GM23338 (cell line): ENCODE data around the gene ZBP1. TPM values are rescaled to one million over a fixed set of nuclear protein-coding genes. Genes with fewer than 3 reads are reported as not detected.

ENCODE experiments used
- ATAC-seq: fragments of 200-7000 bp; cut with Tn5 transposase; 3 replicates; pipeline ENCODE4 v1.9.1; 2020
- DNase-seq: peaks from one replicate; pipeline ENCODE4 v3.0.0-alpha.2; 2015; ENCODE audit warnings: low spot score
- H2AFZ ChIP-seq: fragments of 200-600 bp; sonication (generic); 2 replicates; pipeline ENCODE4 v1.8.0; 2016; ENCODE audit warnings: antibody characterized with exemption, mild to moderate bottlenecking, moderate library complexity
- H3F3A ChIP-seq: fragments of 200-600 bp; sonication (generic); replicated peaks from 2 replicates; pipeline ENCODE4 v1.8.0; 2017; ENCODE audit warnings: antibody characterized with exemption, mixed run types, low read depth
- H3K27ac ChIP-seq: fragments of 200-600 bp; sonication (generic); 2 replicates; pipeline ENCODE4 v1.6.1; 2016; ENCODE audit warnings: low read depth
- H3K27me3 ChIP-seq: fragments of 200-600 bp; sonication (generic); 2 replicates; pipeline ENCODE4 v1.8.0; 2016; ENCODE audit warnings: mild to moderate bottlenecking, mixed run types, moderate library complexity; ENCODE audit not compliant: insufficient read depth
- H3K36me3 ChIP-seq: fragments of 200-600 bp; sonication (generic); 2 replicates; pipeline ENCODE4 v1.8.0; 2016; ENCODE audit warnings: mild to moderate bottlenecking; ENCODE audit not compliant: insufficient read depth
- H3K4me1 ChIP-seq: fragments of 200-600 bp; sonication (generic); 2 replicates; pipeline ENCODE4 v1.8.0; 2016; ENCODE audit warnings: mild to moderate bottlenecking, moderate library complexity; ENCODE audit not compliant: insufficient read depth
- H3K4me2 ChIP-seq: fragments of 200-600 bp; sonication (generic); 2 replicates; pipeline ENCODE4 v1.7.1; 2017; ENCODE audit warnings: mixed run types
- H3K4me3 ChIP-seq: fragments of 200-600 bp; sonication (generic); 2 replicates; pipeline ENCODE4 v1.6.1; 2016; ENCODE audit warnings: mixed run types
- H3K79me2 ChIP-seq: fragments of 200-600 bp; sonication (generic); replicated peaks from 2 replicates; pipeline ENCODE4 v1.8.0; 2017; ENCODE audit warnings: mild to moderate bottlenecking; ENCODE audit not compliant: insufficient read depth
- H3K9me2 ChIP-seq: fragments of 200-600 bp; sonication (generic); 2 replicates; pipeline ENCODE4 v1.8.0; 2017; ENCODE audit not compliant: insufficient read depth
- H4K20me1 ChIP-seq: fragments of 200-600 bp; sonication (generic); replicated peaks from 2 replicates; pipeline ENCODE4 v1.8.0; 2017; ENCODE audit warnings: mild to moderate bottlenecking; ENCODE audit not compliant: insufficient read depth
- H3K27ac Mint-ChIP-seq: 2 replicates; pipeline ENCODE4 v1.8.0; 2020; ENCODE audit warnings: inconsistent platforms, mild to moderate bottlenecking, moderate library complexity, mixed read lengths
- H3K27me3 Mint-ChIP-seq: 3 replicates; pipeline ENCODE4 v1.8.0; 2022; ENCODE audit warnings: low read depth, mild to moderate bottlenecking, moderate library complexity, mixed read lengths, inconsistent platforms; ENCODE audit not compliant: insufficient read depth, poor library complexity
- H3K36me3 Mint-ChIP-seq: 3 replicates; pipeline ENCODE4 v1.8.0; 2021; ENCODE audit warnings: low read depth, mild to moderate bottlenecking, inconsistent platforms, moderate library complexity, mixed read lengths
- H3K4me1 Mint-ChIP-seq: 3 replicates; pipeline ENCODE4 v1.8.0; 2020; ENCODE audit warnings: mild to moderate bottlenecking, inconsistent platforms, mixed read lengths
- H3K4me3 Mint-ChIP-seq: 3 replicates; pipeline ENCODE4 v1.8.0; 2021; ENCODE audit warnings: moderate library complexity, mild to moderate bottlenecking, inconsistent platforms, mixed read lengths
- H3K9me3 Mint-ChIP-seq: 3 replicates; pipeline ENCODE4 v1.8.0; 2020; ENCODE audit warnings: moderate library complexity, mild to moderate bottlenecking, inconsistent platforms, mixed read lengths
- CTCF ChIP-seq, 2 experiments: fragments of 200-600 bp in 1 of 2; sonication (generic) in 1 of 2; conservative IDR thresholded peaks; 2 replicates each; pipeline versions ENCODE4 v1.5.1 to v1.6.1; 2016 to 2017; ENCODE audit warnings: antibody characterized with exemption in 2 of 2, low read depth in 2 of 2, mild to moderate bottlenecking in 2 of 2, moderate library complexity in 1 of 2
- EZH2 ChIP-seq: fragments of 200-600 bp; sonication (generic); IDR thresholded peaks from one replicate; pipeline ENCODE4 v1.8.0; 2017; ENCODE audit warnings: antibody characterized with exemption, mild to moderate bottlenecking, low read depth; ENCODE audit not compliant: unreplicated experiment
- JUNB ChIP-seq: IDR thresholded peaks from one replicate; pipeline ENCODE4 v1.6.1; 2016; ENCODE audit warnings: antibody characterized with exemption; ENCODE audit not compliant: unreplicated experiment
- REST ChIP-seq: IDR thresholded peaks from one replicate; pipeline ENCODE4 v1.6.1; 2018; ENCODE audit warnings: antibody characterized with exemption; ENCODE audit not compliant: unreplicated experiment
- polyA plus RNA-seq: library from polyadenylated mRNA; unstranded; fragments of >200 nt; fragmentation: Nextera tagmentation; extraction: Ambion mirVana; gene quantifications from 2 replicates; pipeline ENCODE4 v1.2.1, GENCODE V29; 2016
- total RNA-seq: library from RNA; depleted of rRNA; stranded (reverse); fragments of >200 nt; shearing (Covaris generic); gene quantifications from 2 replicates; pipeline ENCODE4 v1.2.3, GENCODE V29; 2014
- TF ChIP-seq, protein P1 (sequence below): IDR thresholded peaks from 2 replicates; pipeline ENCODE4 v1.6.1; 2016; ENCODE audit warnings: antibody characterized with exemption

Gene ZBP1
- total and polyA plus RNA-seq, 2 experiments from 2014 or later = not detected

DNA sequence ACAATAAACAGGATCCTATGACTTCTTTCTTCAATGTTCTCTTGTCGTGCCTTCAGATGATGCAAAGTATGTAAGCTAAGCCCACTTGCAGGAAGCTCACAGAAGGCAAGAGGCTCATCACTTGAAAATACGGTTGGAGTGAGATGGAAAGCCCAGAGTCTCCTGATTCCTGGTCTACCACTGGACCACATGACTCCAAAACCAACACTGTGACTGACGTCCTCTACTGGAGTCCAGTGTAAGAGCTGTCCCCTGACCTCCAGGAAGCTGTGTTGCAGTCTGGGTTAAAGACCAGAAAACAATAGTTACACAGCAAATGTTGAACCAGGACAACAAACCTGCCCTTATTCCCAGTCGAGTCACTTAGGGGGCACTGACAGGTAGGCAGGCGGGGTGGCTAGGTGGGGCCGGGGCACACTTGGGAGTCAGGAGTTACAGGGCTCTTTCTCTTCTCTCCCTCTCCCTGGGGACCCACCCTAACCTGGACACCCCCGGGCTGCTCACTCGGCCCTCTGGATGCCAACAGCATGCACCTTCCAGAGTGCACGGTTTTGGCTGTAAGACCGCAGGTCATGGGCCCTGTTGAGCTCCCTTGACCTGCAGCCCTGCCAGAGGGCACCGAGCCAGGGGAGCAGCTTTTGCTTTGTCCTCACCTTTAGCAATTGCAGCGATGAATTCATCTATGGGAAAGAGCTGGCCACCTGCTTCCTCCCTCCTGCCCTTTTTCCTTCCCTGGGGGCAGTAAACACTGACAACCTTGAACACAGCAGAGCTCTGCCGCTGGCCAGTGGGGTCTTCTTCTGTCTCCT, 51.9 kb downstream of the ZBP1 start (continued):
- TF ChIP-seq REST (no peak), JUNB (no peak)

GRCh38 chr20:57567471-57568079, 52.7 kb downstream of the ZBP1 start:
- Histone ChIP-seq H3F3A (no peaks in the 10 kb centered on the region), H2AFZ (no peak overlapping the region), H3K27me3 (no peaks in the 10 kb centered on the region), H3K36me3 (no peaks in the 10 kb centered on the region), H3K4me2 (no peak overlapping the region), H3K4me1 (no peaks in the 10 kb centered on the region), H3K9me2 (0 out of 2 replicates have a peak, but pooled peaks cover 12% of the 10 kb centered on the region), H3K4me3 (no peak overlapping the region), H3K27ac (no peak overlapping the region), H4K20me1 (no peaks in the 10 kb centered on the region), H3K79me2 (no peaks in the 10 kb centered on the region)
- Mint-ChIP-seq H3K27me3 (peaks cover 5% of the 10 kb centered on the region), H3K9me3 (no peaks in the 10 kb centered on the region; the same call in 2 of the 3 replicates), H3K4me1 (no peaks in the 10 kb centered on the region), H3K4me3 (no peak overlapping the region), H3K36me3 (no peaks in the 10 kb centered on the region), H3K27ac (no peak overlapping the region)
- no peak for DNase-seq
- ATAC-seq = no peak
- TF ChIP-seq CTCF (conservative IDR thresholded peaks at IDR 0.05; ENCODE audit: low read depth in 2 of 2) = no peak
- no peak for TF ChIP-seq JUNB
- TF ChIP-seq EZH2 = no peak
- TF ChIP-seq, protein P1, sequence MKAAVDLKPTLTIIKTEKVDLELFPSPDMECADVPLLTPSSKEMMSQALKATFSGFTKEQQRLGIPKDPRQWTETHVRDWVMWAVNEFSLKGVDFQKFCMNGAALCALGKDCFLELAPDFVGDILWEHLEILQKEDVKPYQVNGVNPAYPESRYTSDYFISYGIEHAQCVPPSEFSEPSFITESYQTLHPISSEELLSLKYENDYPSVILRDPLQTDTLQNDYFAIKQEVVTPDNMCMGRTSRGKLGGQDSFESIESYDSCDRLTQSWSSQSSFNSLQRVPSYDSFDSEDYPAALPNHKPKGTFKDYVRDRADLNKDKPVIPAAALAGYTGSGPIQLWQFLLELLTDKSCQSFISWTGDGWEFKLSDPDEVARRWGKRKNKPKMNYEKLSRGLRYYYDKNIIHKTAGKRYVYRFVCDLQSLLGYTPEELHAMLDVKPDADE = no peak
- TF ChIP-seq REST = no peak
